Measurements from ENCODE around the gene PRRT4.

- TF ChIP-seq ZNF615 (CRISPR knock-in tag; IDR thresholded peaks at IDR 0.05; ENCODE audit: borderline replicate concordance) (no peak), ZBTB8A (CRISPR knock-in tag; IDR thresholded peaks at IDR 0.05; ENCODE audit: borderline replicate concordance, low read depth) (no peak), MYNN (CRISPR knock-in tag; IDR thresholded peaks at IDR 0.05; ENCODE audit: low read depth) (no peak), ZNF121 (CRISPR knock-in tag; IDR thresholded peaks at IDR 0.05) (no peak), HMGXB3 (CRISPR knock-in tag; IDR thresholded peaks at IDR 0.05; ENCODE audit: borderline replicate concordance) (no peak), CTCF (CRISPR knock-in tag; IDR thresholded peaks at IDR 0.05) (no peak), NBN (conservative IDR thresholded peaks at IDR 0.05) (no peak), NR2C2 (CRISPR knock-in tag; IDR thresholded peaks at IDR 0.05; ENCODE audit: borderline replicate concordance) (no peak), NR2F2 (IDR thresholded peaks at IDR 0.05; ENCODE audit: borderline replicate concordance, low read depth) (no peak), HDAC2 (CRISPR knock-in tag; IDR thresholded peaks at IDR 0.05) (no peak), EHMT2 (IDR thresholded peaks at IDR 0.05; ENCODE audit: borderline replicate concordance, low read depth, low read length) (no peak), ETV6 (CRISPR knock-in tag; conservative IDR thresholded peaks at IDR 0.05) (no peak)
- TF ChIP-seq, protein P1, sequence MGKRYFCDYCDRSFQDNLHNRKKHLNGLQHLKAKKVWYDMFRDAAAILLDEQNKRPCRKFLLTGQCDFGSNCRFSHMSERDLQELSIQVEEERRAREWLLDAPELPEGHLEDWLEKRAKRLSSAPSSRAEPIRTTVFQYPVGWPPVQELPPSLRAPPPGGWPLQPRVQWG (CRISPR knock-in tag; IDR thresholded peaks at IDR 0.05; ENCODE audit: borderline replicate concordance, low read depth), result no peak
These were observed 28.3 kb upstream of the PRRT4 start for GRCh38 chr7:128389618-128390329.

All from HepG2 (cell line).